Activated naive CD8-positive, alpha-beta T cell treated with anti-CD3 and anti-CD28 coated beads for 36 hours (primary cell): ENCODE measurements around the gene AIF1. TPM values are rescaled to one million over a fixed set of nuclear protein-coding genes. Genes with fewer than 3 reads are reported as not detected.

ENCODE experiments used
- DNase-seq: peaks from one replicate; pipeline ENCODE4 v3.0.0; 2021
- H3K27ac Mint-ChIP-seq: one replicate; pipeline ENCODE4 v1.8.0; 2022; ENCODE audit warnings: mild to moderate bottlenecking, moderate library complexity, mixed read lengths
- H3K27me3 Mint-ChIP-seq: one replicate; pipeline ENCODE4 v1.8.0; 2022; ENCODE audit warnings: mild to moderate bottlenecking, mixed read lengths
- H3K36me3 Mint-ChIP-seq: one replicate; pipeline ENCODE4 v1.8.0; 2021; ENCODE audit warnings: mild to moderate bottlenecking, mixed read lengths
- H3K4me1 Mint-ChIP-seq: one replicate; pipeline ENCODE4 v1.8.0; 2021; ENCODE audit warnings: mixed read lengths
- H3K4me3 Mint-ChIP-seq: one replicate; pipeline ENCODE4 v1.8.0; 2022; ENCODE audit warnings: mild to moderate bottlenecking, moderate library complexity, mixed read lengths
- H3K9me3 Mint-ChIP-seq: one replicate; pipeline ENCODE4 v1.8.0; 2022; ENCODE audit warnings: mixed read lengths
- total RNA-seq, 2 experiments: library from RNA; stranded (reverse); gene quantifications; one replicate each; pipeline ENCODE4 v1.2.3, GENCODE V29; 2021

AIF1 gene
- total RNA-seq: 100 to 1,000 TPM; 150 to 157 TPM

DNA sequence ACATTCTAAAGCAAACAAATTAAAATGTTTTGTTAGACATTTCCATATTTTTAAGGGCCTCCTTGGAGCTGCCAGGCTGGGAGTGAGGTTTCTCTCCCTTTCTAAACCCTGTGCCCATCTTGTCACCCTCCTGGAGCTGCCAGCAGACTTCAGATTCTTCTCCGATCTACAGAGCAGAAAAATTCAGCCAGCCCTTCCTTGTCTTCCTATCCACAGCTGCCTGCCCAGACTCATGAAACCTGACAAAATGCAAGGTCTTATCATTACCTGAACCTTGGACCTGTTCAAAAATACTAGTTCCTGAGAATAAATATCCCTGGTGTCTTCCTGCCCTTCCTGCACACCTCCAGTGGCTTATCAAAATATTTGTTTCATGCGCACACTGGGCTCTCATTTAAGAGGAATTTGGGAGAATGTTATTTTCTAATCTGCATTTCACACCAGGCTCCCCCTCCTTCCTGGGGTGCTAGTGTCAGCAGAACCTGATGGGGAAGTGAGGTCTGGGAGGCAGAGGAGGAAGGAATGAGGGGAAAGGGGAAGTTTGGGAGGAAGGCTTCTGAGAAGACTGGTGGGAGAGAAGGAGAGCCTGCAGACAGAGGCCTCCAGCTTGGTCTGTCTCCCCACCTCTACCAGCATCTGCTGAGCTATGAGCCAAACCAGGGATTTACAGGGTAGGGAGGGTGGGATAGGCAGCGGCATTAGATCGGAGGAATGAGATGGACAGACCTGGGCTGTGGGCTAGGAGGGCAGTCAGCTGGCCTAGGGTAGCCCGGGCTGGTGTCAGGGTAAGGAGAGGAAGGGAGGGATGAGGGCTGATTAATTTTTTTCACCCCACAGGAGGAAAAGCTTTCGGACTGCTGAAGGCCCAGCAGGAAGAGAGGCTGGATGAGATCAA is at the start of gene AIF1:
AIF1 (plus strand) TSS at position 551 of the 895 bp plus-strand sequence; CDS start at position 647, 96 bp downstream.
- Mint-ChIP-seq H3K9me3 (no peaks in the 10 kb centered on the region), H3K4me1 (peaks cover 38% of the 10 kb centered on the region), H3K27ac (peak within 1 kb of the TSS; percentile 92), H3K27me3 (no peaks in the 10 kb centered on the region), H3K36me3 (peaks cover 22% of the 10 kb centered on the region), H3K4me3 (peak within 1 kb of the TSS; percentile 90)
- DNase-seq: no peak

DNA sequence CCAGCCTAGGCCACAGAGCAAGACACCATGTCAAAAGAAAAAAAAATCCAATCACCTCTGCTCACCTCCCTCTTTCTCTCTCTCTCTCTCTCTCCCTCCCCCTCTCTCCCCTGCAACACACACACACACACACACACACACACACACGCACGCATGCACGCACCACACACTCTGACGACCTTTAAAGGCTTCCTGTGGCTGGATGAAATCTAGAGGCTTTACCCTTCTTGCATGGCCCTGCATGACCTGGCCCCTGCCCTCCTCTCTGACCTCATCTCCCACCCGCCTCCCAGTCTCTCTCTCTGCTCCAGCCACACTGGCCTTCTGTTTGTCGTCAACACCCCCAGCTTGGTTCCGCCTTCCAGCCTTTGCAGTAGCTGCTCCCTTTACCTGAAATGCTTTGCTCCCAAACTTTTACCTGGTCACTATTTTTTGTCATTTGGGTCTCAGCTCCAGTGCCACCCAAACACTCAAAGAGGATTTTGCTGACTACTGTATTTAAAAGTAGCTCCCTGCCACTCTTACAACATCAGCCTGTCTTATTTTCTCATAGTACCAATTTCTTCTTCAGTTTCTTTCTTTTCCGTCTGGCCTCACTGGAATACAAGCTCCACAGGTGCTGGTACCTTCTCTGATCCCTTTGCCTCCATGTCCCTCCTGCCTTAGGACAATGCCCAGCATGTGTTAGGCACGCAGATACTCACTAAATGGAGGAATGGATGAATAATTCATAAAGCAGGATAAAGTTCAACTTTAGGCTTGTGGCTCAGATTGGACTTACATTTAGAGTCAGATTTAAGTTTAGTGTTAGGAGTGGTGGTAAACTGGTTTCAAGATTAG is 47.3 kb upstream of the AIF1 start:
- peak overlapping the region; percentile 59 for H3K4me3 Mint-ChIP-seq
- peaks cover 41% of the 10 kb centered on the region for H3K36me3 Mint-ChIP-seq
- peaks cover 69% of the 10 kb centered on the region for H3K4me1 Mint-ChIP-seq
- DNase-seq: no peak
- H3K27me3 Mint-ChIP-seq: no peaks in the 10 kb centered on the region
- H3K9me3 Mint-ChIP-seq: no peaks in the 10 kb centered on the region
- peak overlapping the region; percentile 88 for H3K27ac Mint-ChIP-seq

DNA sequence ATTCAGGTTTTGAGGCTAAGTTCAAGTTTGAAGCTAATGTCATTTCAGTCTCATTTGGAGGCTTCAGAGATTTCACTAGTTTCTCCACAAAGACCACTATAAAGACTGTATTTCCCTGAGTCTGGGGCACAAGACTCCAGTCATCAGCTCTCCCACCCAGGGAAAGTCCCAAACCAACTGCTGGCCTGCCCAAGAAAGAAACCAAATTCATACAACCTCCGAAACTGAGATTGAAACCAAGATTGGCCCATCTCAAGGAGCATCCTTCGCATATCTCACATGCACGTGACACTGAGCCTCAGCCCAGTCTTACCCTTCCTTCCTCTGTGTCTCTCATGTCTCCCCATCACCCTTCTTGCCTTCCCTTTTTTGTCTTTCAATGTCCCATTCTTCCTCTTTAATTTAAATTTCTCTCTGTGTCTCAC is 46.5 kb upstream of the AIF1 start:
- Mint-ChIP-seq H3K4me3 (peak overlapping the region; percentile 59), H3K36me3 (peaks cover 42% of the 10 kb centered on the region), H3K27ac (peak overlapping the region; percentile 88), H3K27me3 (no peaks in the 10 kb centered on the region), H3K4me1 (peaks cover 69% of the 10 kb centered on the region), H3K9me3 (no peaks in the 10 kb centered on the region)
- DNase-seq: peak; percentile 81

- peaks cover 41% of the 10 kb centered on the region for H3K36me3 Mint-ChIP-seq
- peak overlapping the region; percentile 38 for H3K4me3 Mint-ChIP-seq
- no peaks in the 10 kb centered on the region for H3K9me3 Mint-ChIP-seq
- peak overlapping the region; percentile 40 for H3K27ac Mint-ChIP-seq
- DNase-seq: no peak
- H3K27me3 Mint-ChIP-seq: no peaks in the 10 kb centered on the region
- H3K4me1 Mint-ChIP-seq: peaks cover 74% of the 10 kb centered on the region
These were observed 45.0 kb upstream of the AIF1 start for GRCh38 chr6:31569861-31570536.

- peaks cover 72% of the 10 kb centered on the region for H3K4me1 Mint-ChIP-seq
- DNase-seq: peak; percentile 82
- H3K9me3 Mint-ChIP-seq: no peaks in the 10 kb centered on the region
- no peaks in the 10 kb centered on the region for H3K27me3 Mint-ChIP-seq
- peak within 1 kb of the TSS; percentile 99 for H3K27ac Mint-ChIP-seq
- H3K4me3 Mint-ChIP-seq: peak within 1 kb of the TSS; percentile 93
- H3K36me3 Mint-ChIP-seq: peaks cover 56% of the 10 kb centered on the region
These were observed 42.8 kb upstream of the AIF1 start, which contains the start of gene LTA for GRCh38 chr6:31572041-31572911. TSS of gene LTA (plus strand) at chr6:31572289. CDS start at chr6:31572743, 454 bp downstream.

DNA sequence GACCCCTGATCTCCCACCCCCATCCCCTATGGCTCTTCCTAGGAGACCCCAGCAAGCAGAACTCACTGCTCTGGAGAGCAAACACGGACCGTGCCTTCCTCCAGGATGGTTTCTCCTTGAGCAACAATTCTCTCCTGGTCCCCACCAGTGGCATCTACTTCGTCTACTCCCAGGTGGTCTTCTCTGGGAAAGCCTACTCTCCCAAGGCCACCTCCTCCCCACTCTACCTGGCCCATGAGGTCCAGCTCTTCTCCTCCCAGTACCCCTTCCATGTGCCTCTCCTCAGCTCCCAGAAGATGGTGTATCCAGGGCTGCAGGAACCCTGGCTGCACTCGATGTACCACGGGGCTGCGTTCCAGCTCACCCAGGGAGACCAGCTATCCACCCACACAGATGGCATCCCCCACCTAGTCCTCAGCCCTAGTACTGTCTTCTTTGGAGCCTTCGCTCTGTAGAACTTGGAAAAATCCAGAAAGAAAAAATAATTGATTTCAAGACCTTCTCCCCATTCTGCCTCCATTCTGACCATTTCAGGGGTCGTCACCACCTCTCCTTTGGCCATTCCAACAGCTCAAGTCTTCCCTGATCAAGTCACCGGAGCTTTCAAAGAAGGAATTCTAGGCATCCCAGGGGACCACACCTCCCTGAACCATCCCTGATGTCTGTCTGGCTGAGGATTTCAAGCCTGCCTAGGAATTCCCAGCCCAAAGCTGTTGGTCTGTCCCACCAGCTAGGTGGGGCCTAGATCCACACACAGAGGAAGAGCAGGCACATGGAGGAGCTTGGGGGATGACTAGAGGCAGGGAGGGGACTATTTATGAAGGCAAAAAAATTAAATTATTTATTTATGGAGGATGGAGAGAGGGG is 41.6 kb upstream of the AIF1 start:
- Mint-ChIP-seq H3K27ac (peak overlapping the region; percentile 99), H3K9me3 (no peaks in the 10 kb centered on the region), H3K27me3 (no peaks in the 10 kb centered on the region), H3K36me3 (peaks cover 61% of the 10 kb centered on the region), H3K4me1 (peaks cover 66% of the 10 kb centered on the region), H3K4me3 (peak overlapping the region; percentile 93)
- no peak for DNase-seq

DNA sequence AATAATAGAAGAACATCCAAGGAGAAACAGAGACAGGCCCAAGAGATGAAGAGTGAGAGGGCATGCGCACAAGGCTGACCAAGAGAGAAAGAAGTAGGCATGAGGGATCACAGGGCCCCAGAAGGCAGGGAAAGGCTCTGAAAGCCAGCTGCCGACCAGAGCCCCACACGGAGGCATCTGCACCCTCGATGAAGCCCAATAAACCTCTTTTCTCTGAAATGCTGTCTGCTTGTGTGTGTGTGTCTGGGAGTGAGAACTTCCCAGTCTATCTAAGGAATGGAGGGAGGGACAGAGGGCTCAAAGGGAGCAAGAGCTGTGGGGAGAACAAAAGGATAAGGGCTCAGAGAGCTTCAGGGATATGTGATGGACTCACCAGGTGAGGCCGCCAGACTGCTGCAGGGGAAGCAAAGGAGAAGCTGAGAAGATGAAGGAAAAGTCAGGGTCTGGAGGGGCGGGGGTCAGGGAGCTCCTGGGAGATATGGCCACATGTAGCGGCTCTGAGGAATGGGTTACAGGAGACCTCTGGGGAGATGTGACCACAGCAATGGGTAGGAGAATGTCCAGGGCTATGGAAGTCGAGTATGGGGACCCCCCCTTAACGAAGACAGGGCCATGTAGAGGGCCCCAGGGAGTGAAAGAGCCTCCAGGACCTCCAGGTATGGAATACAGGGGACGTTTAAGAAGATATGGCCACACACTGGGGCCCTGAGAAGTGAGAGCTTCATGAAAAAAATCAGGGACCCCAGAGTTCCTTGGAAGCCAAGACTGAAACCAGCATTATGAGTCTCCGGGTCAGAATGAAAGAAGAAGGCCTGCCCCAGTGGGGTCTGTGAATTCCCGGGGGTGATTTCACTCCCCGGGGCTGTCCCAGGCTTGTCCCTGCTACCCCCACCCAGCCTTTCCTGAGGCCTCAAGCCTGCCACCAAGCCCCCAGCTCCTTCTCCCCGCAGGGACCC is 40.6 kb upstream of the AIF1 start:
- H3K4me3 Mint-ChIP-seq: peak overlapping the region; percentile 93
- no peak for DNase-seq

DNA sequence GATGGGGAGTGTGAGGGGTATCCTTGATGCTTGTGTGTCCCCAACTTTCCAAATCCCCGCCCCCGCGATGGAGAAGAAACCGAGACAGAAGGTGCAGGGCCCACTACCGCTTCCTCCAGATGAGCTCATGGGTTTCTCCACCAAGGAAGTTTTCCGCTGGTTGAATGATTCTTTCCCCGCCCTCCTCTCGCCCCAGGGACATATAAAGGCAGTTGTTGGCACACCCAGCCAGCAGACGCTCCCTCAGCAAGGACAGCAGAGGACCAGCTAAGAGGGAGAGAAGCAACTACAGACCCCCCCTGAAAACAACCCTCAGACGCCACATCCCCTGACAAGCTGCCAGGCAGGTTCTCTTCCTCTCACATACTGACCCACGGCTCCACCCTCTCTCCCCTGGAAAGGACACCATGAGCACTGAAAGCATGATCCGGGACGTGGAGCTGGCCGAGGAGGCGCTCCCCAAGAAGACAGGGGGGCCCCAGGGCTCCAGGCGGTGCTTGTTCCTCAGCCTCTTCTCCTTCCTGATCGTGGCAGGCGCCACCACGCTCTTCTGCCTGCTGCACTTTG is 39.6 kb upstream of the AIF1 start, which contains the start of gene TNF:
TNF (plus strand) TSS at position 231 of the 567 bp plus-strand sequence; CDS start at position 408, 177 bp downstream.
- peak within 1 kb of the TSS; percentile 99 for H3K27ac Mint-ChIP-seq
- H3K9me3 Mint-ChIP-seq: no peaks in the 10 kb centered on the region
- peaks cover 62% of the 10 kb centered on the region for H3K4me1 Mint-ChIP-seq
- H3K36me3 Mint-ChIP-seq: peaks cover 70% of the 10 kb centered on the region
- peak within 1 kb of the TSS; percentile 93 for H3K4me3 Mint-ChIP-seq
- H3K27me3 Mint-ChIP-seq: no peaks in the 10 kb centered on the region
- DNase-seq: peak; percentile 83

More for the DNA sequence above, 40.6 kb upstream of the AIF1 start:
- Mint-ChIP-seq H3K4me1 (peaks cover 66% of the 10 kb centered on the region), H3K27ac (peak overlapping the region; percentile 99), H3K36me3 (peaks cover 67% of the 10 kb centered on the region), H3K9me3 (no peaks in the 10 kb centered on the region), H3K27me3 (no peaks in the 10 kb centered on the region)

DNA sequence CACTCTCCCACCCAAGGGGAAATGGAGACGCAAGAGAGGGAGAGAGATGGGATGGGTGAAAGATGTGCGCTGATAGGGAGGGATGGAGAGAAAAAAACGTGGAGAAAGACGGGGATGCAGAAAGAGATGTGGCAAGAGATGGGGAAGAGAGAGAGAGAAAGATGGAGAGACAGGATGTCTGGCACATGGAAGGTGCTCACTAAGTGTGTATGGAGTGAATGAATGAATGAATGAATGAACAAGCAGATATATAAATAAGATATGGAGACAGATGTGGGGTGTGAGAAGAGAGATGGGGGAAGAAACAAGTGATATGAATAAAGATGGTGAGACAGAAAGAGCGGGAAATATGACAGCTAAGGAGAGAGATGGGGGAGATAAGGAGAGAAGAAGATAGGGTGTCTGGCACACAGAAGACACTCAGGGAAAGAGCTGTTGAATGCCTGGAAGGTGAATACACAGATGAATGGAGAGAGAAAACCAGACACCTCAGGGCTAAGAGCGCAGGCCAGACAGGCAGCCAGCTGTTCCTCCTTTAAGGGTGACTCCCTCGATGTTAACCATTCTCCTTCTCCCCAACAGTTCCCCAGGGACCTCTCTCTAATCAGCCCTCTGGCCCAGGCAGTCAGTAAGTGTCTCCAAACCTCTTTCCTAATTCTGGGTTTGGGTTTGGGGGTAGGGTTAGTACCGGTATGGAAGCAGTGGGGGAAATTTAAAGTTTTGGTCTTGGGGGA is 38.9 kb upstream of the AIF1 start:
- H3K27ac Mint-ChIP-seq: peak overlapping the region; percentile 99
- H3K9me3 Mint-ChIP-seq: no peaks in the 10 kb centered on the region
- no peaks in the 10 kb centered on the region for H3K27me3 Mint-ChIP-seq
- H3K36me3 Mint-ChIP-seq: peaks cover 76% of the 10 kb centered on the region
- H3K4me1 Mint-ChIP-seq: peaks cover 58% of the 10 kb centered on the region
- H3K4me3 Mint-ChIP-seq: peak overlapping the region; percentile 93
- DNase-seq: no peak

DNA sequence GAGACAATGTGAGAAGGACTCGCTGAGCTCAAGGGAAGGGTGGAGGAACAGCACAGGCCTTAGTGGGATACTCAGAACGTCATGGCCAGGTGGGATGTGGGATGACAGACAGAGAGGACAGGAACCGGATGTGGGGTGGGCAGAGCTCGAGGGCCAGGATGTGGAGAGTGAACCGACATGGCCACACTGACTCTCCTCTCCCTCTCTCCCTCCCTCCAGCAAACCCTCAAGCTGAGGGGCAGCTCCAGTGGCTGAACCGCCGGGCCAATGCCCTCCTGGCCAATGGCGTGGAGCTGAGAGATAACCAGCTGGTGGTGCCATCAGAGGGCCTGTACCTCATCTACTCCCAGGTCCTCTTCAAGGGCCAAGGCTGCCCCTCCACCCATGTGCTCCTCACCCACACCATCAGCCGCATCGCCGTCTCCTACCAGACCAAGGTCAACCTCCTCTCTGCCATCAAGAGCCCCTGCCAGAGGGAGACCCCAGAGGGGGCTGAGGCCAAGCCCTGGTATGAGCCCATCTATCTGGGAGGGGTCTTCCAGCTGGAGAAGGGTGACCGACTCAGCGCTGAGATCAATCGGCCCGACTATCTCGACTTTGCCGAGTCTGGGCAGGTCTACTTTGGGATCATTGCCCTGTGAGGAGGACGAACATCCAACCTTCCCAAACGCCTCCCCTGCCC is 38.0 kb upstream of the AIF1 start:
- H3K36me3 Mint-ChIP-seq: peaks cover 85% of the 10 kb centered on the region
- peak overlapping the region; percentile 99 for H3K27ac Mint-ChIP-seq
- H3K27me3 Mint-ChIP-seq: no peaks in the 10 kb centered on the region
- peak overlapping the region; percentile 93 for H3K4me3 Mint-ChIP-seq
- no peaks in the 10 kb centered on the region for H3K9me3 Mint-ChIP-seq
- H3K4me1 Mint-ChIP-seq: peaks cover 51% of the 10 kb centered on the region
- no peak for DNase-seq

- no peak for DNase-seq
- H3K9me3 Mint-ChIP-seq: no peaks in the 10 kb centered on the region
- peak overlapping the region; percentile 93 for H3K4me3 Mint-ChIP-seq
- peak overlapping the region; percentile 99 for H3K27ac Mint-ChIP-seq
- peaks cover 54% of the 10 kb centered on the region for H3K4me1 Mint-ChIP-seq
- H3K27me3 Mint-ChIP-seq: no peaks in the 10 kb centered on the region
- peaks cover 83% of the 10 kb centered on the region for H3K36me3 Mint-ChIP-seq
These were observed 37.5 kb upstream of the AIF1 start for GRCh38 chr6:31577579-31577966.
